Iris pigment epithelial cell (primary cell): ENCODE measurements around the gene CTIF.

ENCODE experiments used
- DNase-seq: peaks from one replicate; pipeline ENCODE4 v3.0.0-alpha.2; 2011; ENCODE audit warnings: low read depth

Gene CTIF

GRCh38 chr18:48789259-48789812, 250.5 kb downstream of the CTIF start:
- DNase-seq = no peak

- no peak for DNase-seq
Measured at GRCh38 chr18:48790226-48790863, 251.5 kb downstream of the CTIF start.

DNA sequence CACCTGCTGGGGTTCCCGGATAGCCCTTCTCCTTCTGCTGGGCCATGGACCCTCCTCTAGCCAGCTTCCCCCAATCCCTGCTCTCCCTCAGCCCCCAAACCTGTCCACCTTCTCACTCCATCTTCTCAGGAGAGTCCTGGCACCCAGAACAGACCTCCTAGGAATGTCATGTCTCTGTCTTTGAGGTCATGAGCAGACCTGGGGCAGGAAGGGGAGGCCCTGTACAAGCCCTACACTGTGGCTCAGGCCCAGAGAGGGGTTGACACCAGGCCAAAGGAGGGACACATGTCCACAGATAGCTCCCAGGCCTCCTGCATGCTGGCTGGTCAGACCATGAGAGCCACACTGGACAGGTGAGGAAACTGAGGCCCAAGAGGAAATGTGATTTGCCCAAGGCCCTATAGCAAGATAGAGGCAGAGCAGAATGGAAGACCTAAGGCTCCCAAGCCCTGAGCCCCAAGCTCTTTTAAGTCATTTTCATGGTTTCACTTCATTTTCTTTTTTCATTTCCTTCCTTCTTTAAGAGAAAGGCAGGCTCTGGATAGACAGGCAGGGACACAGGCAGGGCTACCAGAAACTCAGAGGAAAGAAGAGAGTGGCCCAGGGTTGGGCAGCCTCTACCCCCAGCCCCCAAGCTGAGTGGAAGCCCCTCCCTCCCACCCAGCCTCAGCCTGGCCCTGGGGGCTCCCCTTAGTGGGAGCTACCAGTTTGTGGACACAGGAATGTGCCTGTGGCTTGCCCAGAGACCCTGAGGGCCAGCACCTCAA, 252.2 kb downstream of the CTIF start:
- DNase-seq = no peak

- DNase-seq = no peak
Measured at GRCh38 chr18:48791636-48792105, 252.8 kb downstream of the CTIF start.

DNA sequence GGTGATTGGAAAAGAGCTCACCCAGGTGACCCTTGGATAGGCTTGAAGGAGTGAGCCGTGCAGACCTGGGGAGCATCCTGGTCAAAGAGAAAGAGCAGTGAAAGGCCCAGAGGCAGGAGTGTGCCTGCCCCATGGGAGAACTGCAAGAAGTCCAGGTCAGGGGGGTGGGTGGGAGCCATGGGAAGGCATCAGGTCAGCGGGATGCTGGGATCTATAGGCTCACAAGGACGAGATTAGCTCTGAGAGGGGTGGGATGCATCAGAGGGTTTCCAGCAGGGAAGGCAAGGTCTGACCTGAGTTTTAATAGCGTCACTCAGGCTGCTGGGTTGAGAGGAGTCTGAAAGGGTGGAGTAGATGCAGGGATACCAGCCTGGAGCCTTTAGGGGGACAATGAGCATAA, 253.3 kb downstream of the CTIF start:
- no peak for DNase-seq

DNA sequence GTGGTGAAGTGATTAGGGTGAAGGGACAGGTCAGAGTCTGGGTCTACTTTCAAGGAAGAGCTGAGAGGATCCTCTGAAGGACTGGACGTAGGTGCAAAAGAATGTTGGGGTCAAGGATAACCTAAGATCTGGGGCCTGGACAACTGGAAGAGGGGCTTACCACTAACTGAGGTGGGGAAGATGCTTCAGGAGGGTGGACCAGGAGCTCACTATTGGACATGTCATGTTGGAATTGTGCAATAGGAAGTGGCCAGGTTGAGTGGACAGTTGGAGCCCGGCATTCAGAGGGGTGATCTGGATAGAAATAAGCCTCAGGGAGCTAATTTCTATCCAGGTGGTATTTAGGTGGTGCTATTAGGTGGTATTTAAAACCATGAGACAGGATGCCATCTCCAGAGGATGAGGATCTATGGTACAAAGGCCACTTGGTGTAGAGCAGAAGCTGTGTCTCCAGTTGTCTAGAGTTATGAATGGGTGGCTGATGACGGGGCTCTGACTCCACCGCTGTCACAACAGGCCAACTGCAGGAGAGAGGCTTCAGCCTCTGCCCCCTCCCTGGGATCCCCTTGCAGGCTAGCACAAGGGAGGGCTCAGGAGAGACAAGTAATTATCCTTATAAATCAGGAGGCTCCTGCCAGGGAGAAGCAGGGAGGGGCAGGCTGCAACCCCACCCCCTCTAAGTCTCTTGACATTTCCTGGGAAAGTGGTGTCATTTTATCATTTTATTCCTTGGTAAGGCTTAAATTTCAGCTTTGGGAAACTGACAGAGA, 254.0 kb downstream of the CTIF start:
- no peak for DNase-seq

DNA sequence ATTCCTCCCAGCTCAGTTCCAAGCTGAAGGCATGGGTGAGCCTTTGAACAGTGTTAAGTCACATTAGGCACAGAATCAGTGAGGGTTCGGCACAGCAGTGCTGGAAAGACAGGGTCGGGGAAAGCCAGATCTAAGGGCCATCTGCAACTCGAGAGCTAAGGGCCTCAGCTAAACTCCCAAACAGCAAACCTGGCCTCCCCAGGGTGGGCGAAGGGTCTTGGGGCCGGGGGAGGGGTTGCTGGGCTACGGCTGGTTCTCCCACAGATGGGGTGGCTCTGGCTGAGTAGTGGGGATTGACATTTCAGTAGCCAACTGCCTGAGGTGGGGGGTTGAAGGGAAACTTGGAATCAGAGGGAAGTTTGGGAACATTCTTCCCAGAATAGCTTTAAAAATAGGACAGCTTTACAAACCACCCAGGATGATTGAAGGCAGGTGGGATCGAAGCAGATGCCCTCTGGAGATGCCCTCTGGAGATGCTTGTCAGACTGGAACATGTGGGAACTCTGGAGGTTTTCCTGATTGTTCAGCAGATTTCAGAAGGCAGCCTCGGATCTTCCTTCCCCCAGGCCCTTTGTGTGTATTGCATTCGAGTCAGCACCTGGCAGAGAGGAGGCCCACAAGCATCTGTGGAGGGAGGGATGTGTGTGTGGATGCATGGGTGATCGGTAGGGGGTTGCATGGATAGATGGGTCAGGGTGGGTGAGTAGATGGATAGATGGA, 255.6 kb downstream of the CTIF start:
- DNase-seq = no peak

DNA sequence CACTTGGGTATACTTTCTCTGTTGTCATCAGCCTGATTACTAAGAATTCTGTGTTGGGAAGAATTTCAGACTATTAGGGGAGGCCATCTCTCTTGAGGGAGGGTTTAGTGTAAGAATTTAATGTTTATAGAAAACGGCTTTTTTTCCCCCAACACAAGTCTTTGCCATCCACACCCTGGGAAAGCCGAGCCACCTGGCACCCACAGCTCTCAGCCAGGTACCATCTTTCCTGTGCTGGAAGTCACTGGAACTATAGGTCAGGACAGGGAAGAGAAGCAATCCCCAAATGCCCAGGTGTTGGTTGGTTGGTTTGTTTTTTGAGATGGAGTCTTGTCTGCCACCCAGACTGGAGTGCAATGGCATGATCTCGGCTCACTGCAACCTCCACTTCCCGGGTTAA, 256.9 kb downstream of the CTIF start:
- no peak for DNase-seq

DNA sequence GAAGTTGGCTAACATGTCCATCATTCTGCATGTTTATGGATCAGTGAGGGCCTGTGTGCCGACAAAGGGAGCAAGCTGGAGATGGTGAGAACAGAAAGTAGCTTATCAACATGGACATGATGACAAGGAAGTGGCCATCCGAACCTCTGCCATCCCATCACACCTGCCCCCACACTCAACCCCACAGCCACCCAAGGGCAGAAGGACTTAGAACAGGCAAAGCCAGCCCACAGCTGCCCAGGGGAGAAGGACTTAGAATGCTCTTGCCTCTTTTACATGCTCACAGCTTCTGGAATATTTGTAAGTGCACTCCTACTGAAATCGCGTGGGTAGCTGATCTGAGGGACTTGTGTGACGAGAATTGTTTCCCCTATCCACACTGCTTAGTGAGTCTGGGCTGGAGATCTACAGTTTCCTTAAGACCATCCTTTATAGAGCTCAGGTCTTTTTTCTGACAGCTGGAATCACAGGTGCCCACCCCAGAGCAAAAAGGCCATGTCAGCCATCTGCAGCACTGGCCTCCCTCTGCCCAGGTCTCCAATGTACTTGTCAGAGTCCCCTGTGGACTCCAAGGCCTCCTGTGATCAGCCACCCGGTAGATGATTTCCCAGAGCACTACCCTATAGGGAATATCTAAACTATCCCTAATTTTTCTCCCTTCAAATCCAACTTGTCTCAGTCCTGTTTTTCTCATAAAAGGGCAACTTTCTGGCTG, 257.8 kb downstream of the CTIF start:
- no peak for DNase-seq

- DNase-seq = no peak
Measured at GRCh38 chr18:48797841-48798255, 259.0 kb downstream of the CTIF start.

GRCh38 chr18:48798334-48799245, 259.8 kb downstream of the CTIF start:
- DNase-seq = no peak

GRCh38 chr18:48799724-48800315, 261.0 kb downstream of the CTIF start:
- no peak for DNase-seq

DNA sequence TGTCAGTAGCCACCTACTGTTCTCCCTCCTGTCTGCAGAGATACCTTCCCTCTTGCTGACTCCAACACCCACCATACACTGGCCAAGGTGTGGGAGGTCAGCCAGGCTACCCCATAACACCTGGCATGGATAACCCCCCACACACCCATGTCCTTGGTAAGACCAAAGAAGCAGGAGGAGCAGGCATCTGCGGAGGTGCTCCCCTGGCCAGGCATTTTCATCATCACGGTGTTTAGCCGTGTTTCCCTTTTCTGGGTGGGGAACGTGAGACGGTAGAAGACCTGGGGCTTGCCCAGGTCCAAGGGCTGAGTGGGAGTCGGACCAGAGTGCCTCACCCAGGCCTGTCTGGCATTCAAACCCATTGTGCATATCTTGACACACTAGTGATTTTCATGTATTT, 261.6 kb downstream of the CTIF start:
- DNase-seq = no peak

- DNase-seq = peak; percentile 19
Measured at GRCh38 chr18:48800876-48801727, 262.3 kb downstream of the CTIF start.

- no peak for DNase-seq
Measured at GRCh38 chr18:48801728-48802542, 263.1 kb downstream of the CTIF start.

DNA sequence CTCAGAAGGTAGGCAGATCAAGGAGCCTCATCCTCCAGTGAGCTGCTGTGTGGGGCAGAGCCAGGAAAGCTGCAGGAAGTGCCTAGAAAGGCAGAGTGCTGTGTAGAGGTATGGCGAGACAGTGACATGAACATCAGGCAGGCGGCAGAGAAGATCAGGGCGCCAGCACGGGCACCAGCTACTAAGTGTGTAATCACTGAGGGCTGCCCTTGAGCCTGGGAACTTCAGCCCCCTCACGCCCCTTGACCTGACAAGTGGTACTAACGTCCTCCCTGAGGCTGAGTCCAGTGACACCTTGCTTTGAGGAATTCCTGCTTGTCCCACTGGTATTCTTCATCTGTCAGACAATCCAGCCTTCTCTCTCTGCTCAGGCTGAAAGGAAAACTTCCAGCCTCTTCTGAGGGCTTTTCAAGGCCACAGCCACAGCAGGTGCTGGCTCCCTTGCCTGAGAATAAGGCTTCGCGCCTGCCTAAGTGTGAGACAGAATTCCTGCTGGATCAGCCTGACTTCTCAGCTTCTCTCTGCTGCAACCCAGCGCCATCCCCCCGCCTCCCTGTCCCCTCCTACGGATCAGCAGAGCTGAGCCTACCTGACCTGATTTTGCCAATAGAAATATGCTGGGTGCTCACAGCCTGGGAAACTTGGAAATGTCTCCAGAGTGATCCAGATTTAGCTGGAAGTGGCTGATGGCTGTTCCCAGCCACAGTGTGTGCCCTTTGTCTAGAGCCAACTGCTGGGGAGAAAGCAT, 263.9 kb downstream of the CTIF start:
- DNase-seq = no peak

- no peak for DNase-seq
Measured at GRCh38 chr18:48803518-48803917, 264.7 kb downstream of the CTIF start.
